ENCODE measurements around the gene PPARA. TPM values are rescaled to one million over a fixed set of nuclear protein-coding genes. Genes with fewer than 3 reads are reported as not detected.

Gene PPARA
- total and polyA plus RNA-seq, 2 of the 4 experiments (the other 2 are of a cell fraction), result 3.1 to 7.0 TPM

DNA sequence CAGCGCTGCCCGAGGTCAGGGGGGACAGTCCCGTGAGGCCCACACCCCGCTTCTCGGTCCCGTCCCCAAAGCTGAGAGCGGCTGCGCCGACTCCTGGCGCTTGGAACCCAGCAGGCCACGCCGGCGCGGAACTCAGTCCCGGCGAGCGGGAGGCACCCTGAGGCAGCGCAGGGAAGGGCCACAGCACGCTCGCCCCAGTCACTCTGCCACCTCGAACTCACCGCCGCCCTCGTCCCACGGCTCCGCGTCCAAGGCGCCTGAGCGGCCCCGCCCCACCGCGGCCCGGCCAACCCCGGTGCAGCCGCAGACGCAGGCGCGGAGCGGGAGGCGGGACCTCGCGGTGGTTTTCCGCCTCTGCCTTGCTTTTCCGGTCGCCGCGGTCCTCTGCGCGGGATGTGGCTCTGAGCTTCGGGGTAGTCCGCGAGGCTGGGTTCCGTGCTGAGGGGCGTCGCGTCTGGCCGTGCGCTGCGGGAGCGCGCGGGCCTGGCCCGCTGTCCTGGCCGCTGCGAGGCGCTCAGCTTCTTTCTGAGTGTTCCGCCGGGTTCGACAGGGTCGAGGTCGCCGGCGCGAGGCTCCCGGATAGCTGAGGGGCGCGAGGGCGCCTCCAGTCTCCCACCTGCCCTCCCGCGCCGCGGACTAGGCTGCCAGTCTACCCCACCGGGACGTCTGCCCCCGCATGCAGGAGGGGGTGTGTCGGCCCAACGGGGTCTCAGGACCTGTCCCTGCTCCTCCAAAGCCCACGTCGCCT lies 99.9 kb downstream of the PPARA start, which contains the start of gene CDPF1:
Gene CDPF1, minus strand, starts transcription at position 259 of the 748 bp plus-strand sequence. CDS start 2,009 bp downstream, outside the sequence.
- CTCF ChIA-PET, result no interaction called here
- Histone ChIP-seq H2BK120ac (ENCODE audit: low read depth, low read length) (0 out of 2 replicates have a peak within 1 kb of the TSS, but pooled peaks have one; percentile 0), H2BK15ac (ENCODE audit: low read depth, low read length) (no peak within 1 kb of the TSS), H2AK9ac (replicated peaks; ENCODE audit: low read depth, low read length, poor library complexity) (peak within 1 kb of the TSS; percentile 96), H3K9me3 (ENCODE audit: control insufficient read depth, insufficient read depth, low read length) (no peaks in the 10 kb centered on the region), H2BK5ac (ENCODE audit: low read depth, low read length, poor library complexity, severe bottlenecking) (peak within 1 kb of the TSS; percentile 63), H3K4me2 (ENCODE audit: low read depth, low read length) (peak within 1 kb of the TSS; percentile 68), H2AFZ (replicated peaks; ENCODE audit: low read length, poor library complexity) (peak within 1 kb of the TSS; percentile 94), H3K79me1 (ENCODE audit: low read depth in 1 of 2, low read length in 2 of 2) (peaks cover 15 to 46% of the 10 kb centered on the region in 2 experiments), H3K4ac (ENCODE audit: low read depth, low read length) (peak within 1 kb of the TSS; percentile 72), H4K91ac (ENCODE audit: insufficient read depth, low read depth, low read length) (peak within 1 kb of the TSS; percentile 58), H4K20me1 (ENCODE audit: insufficient read depth, low read length) (no peaks in the 10 kb centered on the region; the same call in 1 of the 2 replicates), H3K27ac (ENCODE audit: insufficient read depth, low read length) (peak within 1 kb of the TSS; percentile 91), H3K14ac (replicated peaks; ENCODE audit: low read depth, low read length) (peak within 1 kb of the TSS; percentile 84), H3K23ac (ENCODE audit: low read depth, low read length) (peak within 1 kb of the TSS; percentile 77), H3K18ac (ENCODE audit: low read depth, low read length) (no peak within 1 kb of the TSS; the same call in 1 of the 2 replicates), H3K4me3 (ENCODE audit: insufficient read depth, low read depth, low read length) (peak within 1 kb of the TSS; percentile 96), H4K5ac (ENCODE audit: low read depth, low read length) (peak within 1 kb of the TSS; percentile 74), H3K36me3 (ENCODE audit: control insufficient read depth, insufficient read depth, low read length) (peaks cover 3% of the 10 kb centered on the region; the same call in 1 of the 2 replicates), H4K8ac (ENCODE audit: low read depth in 2 of 2, low read length in 2 of 2) (peak within 1 kb of the TSS; percentile 89 to 91), H3K4me1 (ENCODE audit: control insufficient read depth, insufficient read depth, low read length) (peaks cover 4% of the 10 kb centered on the region; the same call in 1 of the 2 replicates), H3K56ac (ENCODE audit: extremely low read depth, insufficient read depth, low read length) (peak within 1 kb of the TSS; percentile 17; the same call in 1 of the 2 replicates), H3K9me1 (ENCODE audit: insufficient read depth, low read length) (peaks cover 26% of the 10 kb centered on the region), H2BK20ac (ENCODE audit: low read depth, low read length) (no peak within 1 kb of the TSS), H3K9ac (ENCODE audit: low read depth, low read length) (peak within 1 kb of the TSS; percentile 91), H3K27me3 (ENCODE audit: control insufficient read depth, insufficient read depth, low read length) (no peaks in the 10 kb centered on the region), H2AK5ac (ENCODE audit: low read depth, low read length) (peak within 1 kb of the TSS; percentile 91)
- dilution Hi-C loops (cut with HindIII; ENCODE audit: low sequenced_read_pairs, unreplicated experiment) (no loop called here), intact Hi-C loops (cut with micrococcal nuclease) (no loop called here), in situ Hi-C loops (cut with MboI; ENCODE audit: low sequenced_read_pairs) (no loop called here)
- DNase-seq, result peak; percentile 75
- no TSS peak for BruUV-seq (replicated peaks)
- POLR2A ChIA-PET (ENCODE audit: unreplicated experiment), result interaction anchor here (0.6 to 0.9 kb wide), 2 partner anchors 18 to 21 kb away, joined by 3 to 4 read pairs; partner anchors contain the start of gene TTC38
- 0% methylated on average over 33 of the region's 89 CpGs; no CpG with 5 or more reads in 1 of the 2 experiments for WGBS, 2 experiments (ENCODE audit: extremely low coverage in 2 of 2, insufficient read length in 1 of 2)
- ATAC-seq (ENCODE audit: low read depth), result peak; percentile 99
- TF ChIP-seq FOS (IDR thresholded peaks at IDR 0.05; ENCODE audit: low read depth, low read length) (no peak), POLR2A (IDR thresholded peaks at IDR 0.05; ENCODE audit: low read depth, low read length) (peak; percentile 50; the same call in 1 of the 2 replicates), SMC3 (IDR thresholded peaks at IDR 0.05; ENCODE audit: low read depth, low read length) (no peak), BHLHE40 (IDR thresholded peaks at IDR 0.05; ENCODE audit: low read depth, low read length) (peak; percentile 39; the same call in 1 of the 2 replicates), RCOR1 (IDR thresholded peaks at IDR 0.05; ENCODE audit: insufficient replicate concordance, low read length) (no peak), MXI1 (IDR thresholded peaks at IDR 0.05; ENCODE audit: borderline replicate concordance, low read depth, low read length) (peak; percentile 37), CHD1 (IDR thresholded peaks at IDR 0.05; ENCODE audit: low read depth, low read length) (no peak), RFX5 (IDR thresholded peaks at IDR 0.05; ENCODE audit: low read depth, low read length) (no peak), MAZ (IDR thresholded peaks at IDR 0.05; ENCODE audit: borderline replicate concordance, low read depth, low read length) (peak; percentile 36; the same call in 1 of the 2 replicates), RAD21 (IDR thresholded peaks at IDR 0.05; ENCODE audit: low read length) (no peak), MAFK (IDR thresholded peaks at IDR 0.05; ENCODE audit: low read depth, low read length) (no peak), NFE2L2 (IDR thresholded peaks at IDR 0.05; ENCODE audit: low read depth, low read length) (no peak)
- TF ChIP-seq, protein P1, sequence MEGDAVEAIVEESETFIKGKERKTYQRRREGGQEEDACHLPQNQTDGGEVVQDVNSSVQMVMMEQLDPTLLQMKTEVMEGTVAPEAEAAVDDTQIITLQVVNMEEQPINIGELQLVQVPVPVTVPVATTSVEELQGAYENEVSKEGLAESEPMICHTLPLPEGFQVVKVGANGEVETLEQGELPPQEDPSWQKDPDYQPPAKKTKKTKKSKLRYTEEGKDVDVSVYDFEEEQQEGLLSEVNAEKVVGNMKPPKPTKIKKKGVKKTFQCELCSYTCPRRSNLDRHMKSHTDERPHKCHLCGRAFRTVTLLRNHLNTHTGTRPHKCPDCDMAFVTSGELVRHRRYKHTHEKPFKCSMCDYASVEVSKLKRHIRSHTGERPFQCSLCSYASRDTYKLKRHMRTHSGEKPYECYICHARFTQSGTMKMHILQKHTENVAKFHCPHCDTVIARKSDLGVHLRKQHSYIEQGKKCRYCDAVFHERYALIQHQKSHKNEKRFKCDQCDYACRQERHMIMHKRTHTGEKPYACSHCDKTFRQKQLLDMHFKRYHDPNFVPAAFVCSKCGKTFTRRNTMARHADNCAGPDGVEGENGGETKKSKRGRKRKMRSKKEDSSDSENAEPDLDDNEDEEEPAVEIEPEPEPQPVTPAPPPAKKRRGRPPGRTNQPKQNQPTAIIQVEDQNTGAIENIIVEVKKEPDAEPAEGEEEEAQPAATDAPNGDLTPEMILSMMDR (conservative IDR thresholded peaks at IDR 0.05; ENCODE audit: low read depth, low read length), result 0 out of 2 replicates have a peak, but pooled peaks have one; percentile 1
- TF ChIP-seq, protein P2, sequence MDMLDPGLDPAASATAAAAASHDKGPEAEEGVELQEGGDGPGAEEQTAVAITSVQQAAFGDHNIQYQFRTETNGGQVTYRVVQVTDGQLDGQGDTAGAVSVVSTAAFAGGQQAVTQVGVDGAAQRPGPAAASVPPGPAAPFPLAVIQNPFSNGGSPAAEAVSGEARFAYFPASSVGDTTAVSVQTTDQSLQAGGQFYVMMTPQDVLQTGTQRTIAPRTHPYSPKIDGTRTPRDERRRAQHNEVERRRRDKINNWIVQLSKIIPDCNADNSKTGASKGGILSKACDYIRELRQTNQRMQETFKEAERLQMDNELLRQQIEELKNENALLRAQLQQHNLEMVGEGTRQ (IDR thresholded peaks at IDR 0.05; ENCODE audit: low read depth, low read length), result no peak

Data from IMR-90 (cell line).